ENCODE results near the gene RFX1. TPM values are rescaled to one million over a fixed set of nuclear protein-coding genes. Genes with fewer than 3 reads are reported as not detected.

RFX1 gene
- total RNA-seq, 1 experiment from 2014 or later, result 14.9 TPM

- BruUV-seq (replicated peaks), result no TSS peak
- no peak overlapping the region for H3K4me3 Mint-ChIP-seq (ENCODE audit: low read depth, unreplicated experiment)
- CTCF ChIA-PET, result no interaction called here
- no peaks in the 10 kb centered on the region for H3K27me3 Mint-ChIP-seq (ENCODE audit: unreplicated experiment)
- intact Hi-C loops (cut with micrococcal nuclease; ENCODE audit: unreplicated experiment), result no loop called here
- H3K4me1 Mint-ChIP-seq (ENCODE audit: low read depth, unreplicated experiment), result no peaks in the 10 kb centered on the region
- DNase-seq, result no peak
- H3K9me3 Mint-ChIP-seq (ENCODE audit: low read depth, unreplicated experiment), result no peaks in the 10 kb centered on the region
- TF ChIP-seq CTCF (IDR thresholded peaks at IDR 0.05; ENCODE audit: unreplicated experiment), result no peak
- no peak overlapping the region for H3K27ac Mint-ChIP-seq (ENCODE audit: unreplicated experiment)
- no peaks in the 10 kb centered on the region for H3K36me3 Mint-ChIP-seq (ENCODE audit: insufficient read depth, unreplicated experiment)
These were observed 10.0 kb downstream of the RFX1 start for GRCh38 chr19:13995878-13996765.

- CTCF ChIA-PET, result no interaction called here
- BruUV-seq (replicated peaks), result no TSS peak
These were observed 10.9 kb downstream of the RFX1 start for GRCh38 chr19:13995017-13995728.

GRCh38 chr19:13993590-13994300 is 12.4 kb downstream of the RFX1 start:
- CTCF ChIA-PET, result no interaction called here

More at GRCh38 chr19:13995017-13995728, 10.9 kb downstream of the RFX1 start:
- H3K4me3 Mint-ChIP-seq (ENCODE audit: low read depth, unreplicated experiment), result no peak overlapping the region
- H3K9me3 Mint-ChIP-seq (ENCODE audit: low read depth, unreplicated experiment), result no peaks in the 10 kb centered on the region
- H3K4me1 Mint-ChIP-seq (ENCODE audit: low read depth, unreplicated experiment), result no peaks in the 10 kb centered on the region
- no peaks in the 10 kb centered on the region for H3K27me3 Mint-ChIP-seq (ENCODE audit: unreplicated experiment)
- intact Hi-C loops (cut with micrococcal nuclease; ENCODE audit: unreplicated experiment), result no loop called here
- peaks cover 2% of the 10 kb centered on the region for H3K36me3 Mint-ChIP-seq (ENCODE audit: insufficient read depth, unreplicated experiment)
- DNase-seq, result no peak
- no peak overlapping the region for H3K27ac Mint-ChIP-seq (ENCODE audit: unreplicated experiment)
- no peak for TF ChIP-seq CTCF (IDR thresholded peaks at IDR 0.05; ENCODE audit: unreplicated experiment)

More at GRCh38 chr19:13993590-13994300, 12.4 kb downstream of the RFX1 start:
- DNase-seq, result no peak
- no peak overlapping the region for H3K4me3 Mint-ChIP-seq (ENCODE audit: low read depth, unreplicated experiment)
- intact Hi-C loops (cut with micrococcal nuclease; ENCODE audit: unreplicated experiment), result no loop called here
- H3K27me3 Mint-ChIP-seq (ENCODE audit: unreplicated experiment), result no peaks in the 10 kb centered on the region
- no peak for TF ChIP-seq CTCF (IDR thresholded peaks at IDR 0.05; ENCODE audit: unreplicated experiment)
- BruUV-seq (replicated peaks), result no TSS peak
- H3K27ac Mint-ChIP-seq (ENCODE audit: unreplicated experiment), result no peak overlapping the region
- H3K9me3 Mint-ChIP-seq (ENCODE audit: low read depth, unreplicated experiment), result no peaks in the 10 kb centered on the region
- H3K4me1 Mint-ChIP-seq (ENCODE audit: low read depth, unreplicated experiment), result no peaks in the 10 kb centered on the region
- peaks cover 16% of the 10 kb centered on the region for H3K36me3 Mint-ChIP-seq (ENCODE audit: insufficient read depth, unreplicated experiment)

All from Calu3 (cell line).